GM21737 (cell line): ENCODE results near the gene SLC9A2.

ENCODE experiments used
- ATAC-seq: cut with Tn5 transposase; IDR thresholded peaks from one replicate; pipeline ENCODE4 v1.9.1; 2021; ENCODE audit warnings: mild to moderate bottlenecking, moderate library complexity; ENCODE audit not compliant: unreplicated experiment

Gene SLC9A2

DNA sequence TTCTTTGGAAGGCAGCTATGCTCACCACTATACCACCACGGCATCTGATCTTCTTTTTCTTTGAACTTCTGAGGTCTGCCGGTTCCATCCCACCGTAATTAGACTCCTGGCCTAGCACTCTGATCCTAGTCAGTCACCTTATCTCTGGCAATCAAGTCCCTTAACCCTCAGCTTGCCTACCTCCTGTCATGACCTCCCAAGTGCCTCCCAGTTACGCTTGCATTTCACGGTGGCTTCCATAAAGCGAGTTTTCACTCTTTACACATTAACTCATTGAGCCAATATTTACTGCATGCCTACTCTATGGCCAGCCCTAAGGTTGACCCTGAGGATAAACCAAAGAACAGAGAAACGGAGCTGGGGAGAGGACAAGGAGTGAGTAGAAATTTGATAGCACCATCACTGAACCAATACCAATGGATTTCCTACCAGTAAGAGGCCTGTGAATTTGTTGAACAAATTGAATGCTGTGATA, 104.7 kb downstream of the SLC9A2 start:
- no peak for ATAC-seq

DNA sequence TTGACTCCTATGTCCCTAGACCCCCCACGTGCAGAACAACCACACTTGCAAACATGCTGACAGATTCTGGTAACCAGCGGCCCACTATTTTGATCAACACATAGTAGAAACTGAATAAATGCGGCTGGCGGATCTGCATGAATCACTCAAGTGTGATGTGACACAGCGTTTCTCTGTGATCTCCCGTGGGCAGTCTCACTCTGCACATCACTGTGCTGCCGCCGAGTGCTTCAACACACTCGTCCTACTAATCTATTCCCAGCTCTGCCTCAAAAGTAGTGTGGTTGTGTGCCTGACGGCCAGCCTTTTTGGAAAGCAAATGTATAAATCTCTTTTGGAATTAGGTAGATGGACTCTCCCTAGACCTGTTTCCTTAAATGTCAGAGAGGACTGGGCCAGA, 105.2 kb downstream of the SLC9A2 start:
- ATAC-seq: no peak

DNA sequence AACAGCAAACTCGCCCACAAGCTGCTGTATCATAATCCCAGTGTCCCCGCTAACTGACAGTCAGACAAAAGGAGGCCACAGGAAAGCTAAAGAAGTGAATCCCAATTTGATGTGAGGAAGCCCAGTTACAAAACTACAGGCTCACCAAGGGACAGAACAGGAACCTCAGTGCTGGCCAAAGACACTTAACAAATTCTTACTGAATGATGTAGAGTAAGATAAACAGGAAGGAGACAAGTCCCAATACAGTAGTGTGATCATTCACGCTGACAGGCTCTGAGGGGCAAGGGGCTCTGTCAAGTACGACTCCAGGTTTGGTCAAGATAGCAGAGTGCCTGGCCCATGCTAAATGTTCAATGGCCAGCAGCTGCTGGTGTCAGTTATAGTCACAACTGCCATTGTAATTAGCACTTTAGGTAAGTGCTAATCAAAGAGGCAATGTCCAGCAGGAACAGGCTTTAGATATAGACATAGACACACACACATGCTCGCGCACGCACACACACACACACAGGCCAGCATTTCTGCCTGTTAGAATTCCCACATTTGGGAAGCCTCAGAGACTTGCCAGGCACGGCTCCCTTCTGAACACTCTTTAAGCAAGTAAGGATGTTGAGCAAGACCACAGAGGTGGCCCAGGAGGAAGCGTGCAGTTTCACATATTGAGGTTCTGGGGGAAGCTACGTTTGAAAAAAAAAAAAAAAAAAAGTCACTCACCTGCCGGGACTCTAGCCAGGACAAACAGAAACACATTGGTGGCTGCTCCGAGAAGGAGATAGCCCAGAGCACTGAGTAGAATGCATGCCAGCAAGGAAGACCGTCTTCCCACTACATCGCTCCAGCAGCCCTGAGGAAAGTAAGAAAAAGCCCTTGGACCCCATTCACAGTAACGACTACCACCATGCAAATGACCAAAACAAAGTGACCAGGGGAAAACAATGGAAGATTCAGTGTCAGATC, 107.1 kb downstream of the SLC9A2 start:
- no peak for ATAC-seq

- no peak for ATAC-seq
Observed at GRCh38 chr2:102735416-102736109, 116.2 kb downstream of the SLC9A2 start.

- peak; percentile 21 for ATAC-seq
Observed at GRCh38 chr2:102736110-102736409, 116.7 kb downstream of the SLC9A2 start.

DNA sequence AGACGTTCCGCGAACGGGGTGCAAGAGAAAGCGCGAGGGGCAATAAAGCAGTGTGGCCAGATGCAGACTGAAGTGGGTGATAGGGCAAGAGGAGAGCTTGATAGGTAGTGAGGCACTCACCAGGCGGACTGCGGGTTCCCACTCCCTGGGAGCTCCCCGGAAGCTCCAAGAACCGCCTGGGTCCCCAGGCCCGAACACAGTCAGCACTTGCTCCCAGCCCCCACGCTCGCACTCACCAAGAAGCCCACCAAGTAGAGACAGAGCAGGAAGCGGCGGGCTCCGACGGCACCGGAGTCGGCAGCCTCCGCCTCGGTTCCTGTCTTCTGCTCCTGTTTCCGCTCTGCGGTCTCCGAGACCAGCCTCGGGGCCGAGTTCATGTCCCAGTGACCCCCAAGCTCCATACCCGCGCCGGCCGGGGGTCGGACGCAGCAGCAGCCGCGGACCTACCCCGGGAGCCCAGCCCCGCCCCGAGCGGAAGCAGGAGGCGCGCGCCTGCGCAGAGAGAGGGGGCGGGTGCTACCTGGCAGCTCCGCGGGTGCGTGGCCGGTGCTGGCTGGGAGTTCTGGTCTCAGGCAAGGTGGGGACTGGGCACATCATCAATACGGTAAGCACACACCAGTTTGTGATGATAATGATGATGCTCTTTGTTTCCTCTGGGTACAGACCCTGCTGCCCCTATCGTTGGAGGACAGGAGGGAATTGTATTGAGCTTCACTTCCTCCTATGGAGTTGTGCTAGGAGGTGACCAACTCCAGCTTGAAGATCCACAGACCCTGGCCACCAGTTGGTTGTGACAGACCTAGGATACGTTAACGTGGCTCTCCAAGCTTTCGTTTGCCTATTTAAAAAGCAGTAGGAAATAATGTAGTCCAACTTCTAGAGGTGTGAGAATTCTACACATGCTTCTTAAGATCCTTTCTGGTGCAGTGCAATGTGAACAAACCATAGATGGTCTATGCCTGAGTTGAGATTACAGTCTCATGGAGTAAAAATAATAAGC, 117.4 kb downstream of the SLC9A2 start:
- peak; percentile 92 for ATAC-seq

DNA sequence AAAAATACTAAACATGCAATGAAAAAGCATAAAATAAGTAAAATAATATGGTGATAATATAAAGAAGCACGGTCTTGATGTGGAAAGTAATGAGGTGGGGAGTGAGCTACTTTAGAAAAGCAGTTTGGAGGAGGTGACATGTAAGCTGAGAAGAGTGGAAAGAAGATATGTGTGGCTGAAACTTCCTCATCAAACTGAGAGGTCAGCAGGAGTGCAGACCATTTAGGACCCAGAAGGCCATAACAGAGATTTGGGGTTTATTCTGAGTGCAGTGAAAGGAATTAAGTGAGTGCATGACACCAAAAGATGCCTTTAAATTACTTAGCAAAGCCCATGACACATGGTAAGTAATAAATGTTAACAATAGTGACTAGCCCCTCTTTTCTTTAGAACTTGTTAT, 118.1 kb downstream of the SLC9A2 start:
- ATAC-seq: peak; percentile 48

GRCh38 chr2:102743259-102743658, 123.9 kb downstream of the SLC9A2 start:
- ATAC-seq: no peak

GRCh38 chr2:102748107-102748506, 128.8 kb downstream of the SLC9A2 start:
- ATAC-seq: no peak

GRCh38 chr2:102749938-102750337, 130.6 kb downstream of the SLC9A2 start:
- ATAC-seq: no peak

- no peak for ATAC-seq
Observed at GRCh38 chr2:102753563-102754159, 134.3 kb downstream of the SLC9A2 start.

DNA sequence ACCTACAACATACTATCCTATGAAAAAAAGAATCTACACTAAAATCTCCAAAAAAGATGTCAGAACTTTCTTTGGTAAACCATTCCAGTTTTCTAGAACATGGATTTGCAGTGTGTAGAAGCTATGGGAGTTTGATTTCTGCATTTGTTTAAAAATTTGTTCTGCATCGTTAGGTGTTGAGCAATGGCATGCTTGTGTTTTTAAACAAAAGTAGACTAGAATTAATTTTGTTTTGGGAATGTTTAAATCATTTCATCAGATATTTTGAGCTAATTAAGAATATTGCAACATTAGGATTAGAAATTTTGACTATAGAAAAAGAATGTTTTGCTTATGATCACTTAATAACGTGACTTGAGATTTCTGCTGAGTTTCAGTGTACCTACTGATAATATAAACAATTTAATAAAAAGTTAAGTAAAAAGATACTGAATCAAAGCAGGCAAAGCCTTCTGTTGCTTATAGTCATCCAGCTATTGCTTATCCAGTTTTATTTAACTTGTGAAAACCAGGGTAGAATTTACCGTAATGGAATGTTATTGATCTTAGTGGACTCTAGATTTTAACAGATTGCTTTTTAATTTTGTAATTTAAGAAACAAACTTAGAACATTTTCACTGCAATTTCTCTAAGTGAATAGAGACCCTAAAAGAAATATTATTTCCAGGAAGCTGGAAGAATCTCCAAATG, 135.2 kb downstream of the SLC9A2 start:
- ATAC-seq: no peak

DNA sequence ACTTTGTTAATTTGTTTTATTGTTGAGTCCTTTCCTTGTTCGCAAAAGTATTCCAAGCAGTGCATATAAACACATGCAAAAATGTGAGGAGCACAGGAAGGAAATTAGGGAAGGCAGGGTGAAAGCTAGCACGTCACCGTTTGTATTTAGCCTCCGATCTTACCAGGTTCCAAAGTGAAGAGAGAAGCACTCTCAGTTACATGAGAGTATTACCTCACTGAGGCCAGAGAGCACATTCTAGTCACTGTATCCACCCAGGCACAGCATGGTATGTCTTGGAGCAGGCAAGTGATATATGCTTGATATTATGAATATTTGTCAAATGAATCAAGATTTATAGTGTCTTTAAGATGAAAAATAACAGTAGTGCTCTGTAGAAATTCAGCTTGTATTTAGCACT, 135.9 kb downstream of the SLC9A2 start:
- no peak for ATAC-seq

DNA sequence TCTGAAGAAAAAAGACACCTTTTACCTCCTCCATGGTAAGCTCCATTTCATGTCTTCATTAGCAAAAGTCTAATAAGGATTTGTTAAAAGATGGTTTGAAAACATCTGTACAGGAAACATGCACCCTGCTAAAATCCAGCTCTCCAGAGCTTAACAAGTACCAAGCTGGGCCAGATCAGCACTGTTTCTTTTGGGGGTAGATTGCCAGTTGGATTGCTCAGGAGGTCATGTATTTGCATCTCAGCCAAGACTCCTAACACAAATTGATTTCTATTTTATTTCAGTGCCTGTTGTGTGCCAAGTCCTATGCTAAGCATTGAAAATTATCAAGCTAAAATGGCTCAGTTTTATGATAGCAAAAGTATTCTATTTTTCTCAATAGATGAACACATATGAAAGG, 139.1 kb downstream of the SLC9A2 start:
- no peak for ATAC-seq
